Mesothelial cell of epicardium (in vitro differentiated cells): ENCODE data around the gene PANK1. TPM values are rescaled to one million over a fixed set of nuclear protein-coding genes. Genes with fewer than 3 reads are reported as not detected.

Experiments
- DNase-seq, 2 experiments: peaks; one replicate each; pipeline ENCODE4 v3.0.0; 2021; ENCODE audit warnings: low spot score in 2 of 2; ENCODE audit not compliant: unreplicated experiment in 2 of 2
- H3K27ac Mint-ChIP-seq: 2 replicates; pipeline ENCODE4 v1.8.0; 2021; ENCODE audit warnings: mixed read lengths
- H3K27me3 Mint-ChIP-seq: 2 replicates; pipeline ENCODE4 v1.8.0; 2021; ENCODE audit warnings: low read depth, mixed read lengths
- H3K36me3 Mint-ChIP-seq: 2 replicates; pipeline ENCODE4 v1.8.0; 2021; ENCODE audit warnings: mixed read lengths
- H3K4me1 Mint-ChIP-seq: 2 replicates; pipeline ENCODE4 v1.8.0; 2021; ENCODE audit warnings: mixed read lengths
- H3K4me3 Mint-ChIP-seq: 2 replicates; pipeline ENCODE4 v1.8.0; 2021; ENCODE audit warnings: mild to moderate bottlenecking, moderate library complexity, mixed read lengths
- H3K9me3 Mint-ChIP-seq: 2 replicates; pipeline ENCODE4 v1.8.0; 2021; ENCODE audit warnings: mixed read lengths
- total RNA-seq: library from RNA; stranded (reverse); gene quantifications from 3 replicates; pipeline ENCODE4 v1.2.1, GENCODE V29; 2021
- TF ChIP-seq, protein P1 (sequence below): fragments of 200-600 bp; sonication (generic); IDR thresholded peaks from one replicate; pipeline ENCODE4 v1.5.0; 2021; ENCODE audit warnings: antibody characterized with exemption; ENCODE audit not compliant: unreplicated experiment

Gene PANK1
- total RNA-seq, 1 donor from 2014 or later: 27.2 TPM

DNA sequence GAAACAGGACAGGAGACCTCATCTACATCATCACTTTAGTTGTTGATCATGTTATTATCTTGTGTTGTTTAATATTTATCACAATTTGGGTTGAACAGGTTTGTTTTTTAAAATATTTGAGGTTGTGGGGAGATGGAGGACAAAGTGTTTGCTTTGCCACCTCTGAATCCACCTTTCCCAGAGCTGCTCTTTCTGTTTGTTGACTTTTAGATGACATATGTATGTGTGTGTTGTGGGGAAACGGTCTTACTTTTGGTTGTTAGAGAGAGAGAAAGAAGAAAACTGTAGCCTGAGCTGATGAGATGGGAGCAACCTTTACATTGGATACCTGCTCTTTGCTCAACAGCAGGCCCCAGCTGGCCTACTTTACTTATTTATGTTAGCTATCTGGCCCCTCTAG, 90.6 kb downstream of the PANK1 start:
- H3K27me3 Mint-ChIP-seq: no peaks in the 10 kb centered on the region

DNA sequence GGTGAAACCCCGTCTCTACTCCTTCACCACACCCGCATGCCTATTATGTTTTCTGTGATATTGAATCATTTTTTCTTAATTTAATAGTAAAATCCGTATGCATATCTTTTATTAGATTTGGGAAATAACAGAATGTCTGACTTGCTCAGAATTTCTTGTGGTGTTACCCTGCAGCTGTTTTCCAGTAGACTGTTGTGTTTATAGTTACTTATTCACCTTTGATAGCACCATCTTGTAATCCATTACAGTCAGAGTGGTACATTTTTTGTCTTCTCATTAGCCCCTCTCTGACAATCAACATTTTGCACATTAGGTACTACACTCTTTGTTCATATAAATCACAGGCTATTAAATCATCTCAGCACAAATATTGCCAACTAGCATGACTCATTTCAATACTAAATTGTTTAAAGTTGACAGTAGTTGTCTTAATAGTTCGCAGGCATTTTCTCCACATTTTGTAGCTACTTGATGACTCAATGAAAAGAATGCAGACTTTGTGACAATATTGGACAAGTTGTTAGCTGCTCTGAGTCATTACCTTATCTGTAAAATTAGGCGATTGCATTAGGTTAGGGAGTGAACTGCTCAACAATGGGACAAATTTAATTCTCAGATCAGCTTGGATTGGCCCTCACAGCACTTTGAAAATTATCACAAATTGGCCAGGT, 91.8 kb downstream of the PANK1 start:
- H3K27me3 Mint-ChIP-seq: no peaks in the 10 kb centered on the region
- H3K4me3 Mint-ChIP-seq: no peak overlapping the region
- DNase-seq: no peak
- H3K9me3 Mint-ChIP-seq: peaks cover 4% of the 10 kb centered on the region
- H3K4me1 Mint-ChIP-seq: peaks cover 7% of the 10 kb centered on the region
- H3K36me3 Mint-ChIP-seq: no peaks in the 10 kb centered on the region
- peak overlapping the region; percentile 0 for H3K27ac Mint-ChIP-seq
- TF ChIP-seq, protein P1, sequence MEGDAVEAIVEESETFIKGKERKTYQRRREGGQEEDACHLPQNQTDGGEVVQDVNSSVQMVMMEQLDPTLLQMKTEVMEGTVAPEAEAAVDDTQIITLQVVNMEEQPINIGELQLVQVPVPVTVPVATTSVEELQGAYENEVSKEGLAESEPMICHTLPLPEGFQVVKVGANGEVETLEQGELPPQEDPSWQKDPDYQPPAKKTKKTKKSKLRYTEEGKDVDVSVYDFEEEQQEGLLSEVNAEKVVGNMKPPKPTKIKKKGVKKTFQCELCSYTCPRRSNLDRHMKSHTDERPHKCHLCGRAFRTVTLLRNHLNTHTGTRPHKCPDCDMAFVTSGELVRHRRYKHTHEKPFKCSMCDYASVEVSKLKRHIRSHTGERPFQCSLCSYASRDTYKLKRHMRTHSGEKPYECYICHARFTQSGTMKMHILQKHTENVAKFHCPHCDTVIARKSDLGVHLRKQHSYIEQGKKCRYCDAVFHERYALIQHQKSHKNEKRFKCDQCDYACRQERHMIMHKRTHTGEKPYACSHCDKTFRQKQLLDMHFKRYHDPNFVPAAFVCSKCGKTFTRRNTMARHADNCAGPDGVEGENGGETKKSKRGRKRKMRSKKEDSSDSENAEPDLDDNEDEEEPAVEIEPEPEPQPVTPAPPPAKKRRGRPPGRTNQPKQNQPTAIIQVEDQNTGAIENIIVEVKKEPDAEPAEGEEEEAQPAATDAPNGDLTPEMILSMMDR: no peak

More for the DNA sequence above, 90.6 kb downstream of the PANK1 start:
- DNase-seq: no peak
- Mint-ChIP-seq H3K4me1 (no peaks in the 10 kb centered on the region), H3K4me3 (no peak overlapping the region), H3K9me3 (peaks cover 4% of the 10 kb centered on the region), H3K36me3 (no peaks in the 10 kb centered on the region), H3K27ac (no peak overlapping the region)
- TF ChIP-seq, protein P1: no peak

DNA sequence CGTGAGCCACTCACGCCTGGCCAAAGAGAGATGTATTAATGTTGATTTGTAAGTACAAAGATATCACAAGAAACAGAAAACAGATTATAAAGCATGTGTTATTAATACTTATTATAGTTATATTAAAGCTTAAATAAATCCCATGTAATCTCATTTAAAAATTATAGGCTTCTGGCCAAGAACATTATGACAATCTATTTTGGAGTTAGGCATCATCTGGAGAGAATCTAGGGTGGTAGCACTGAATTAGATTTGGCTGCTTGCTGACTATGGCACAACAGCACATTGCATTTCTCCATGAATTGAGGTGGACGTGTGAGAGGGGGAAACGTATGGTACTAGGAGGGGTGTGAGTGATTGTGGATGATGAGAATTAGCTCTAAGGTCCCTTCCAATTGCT, 92.8 kb downstream of the PANK1 start:
- Mint-ChIP-seq H3K27ac (no peak overlapping the region), H3K27me3 (no peaks in the 10 kb centered on the region), H3K4me3 (no peak overlapping the region), H3K36me3 (no peaks in the 10 kb centered on the region), H3K9me3 (peaks cover 4% of the 10 kb centered on the region), H3K4me1 (peaks cover 7% of the 10 kb centered on the region)
- TF ChIP-seq, protein P1: no peak
- no peak for DNase-seq

DNA sequence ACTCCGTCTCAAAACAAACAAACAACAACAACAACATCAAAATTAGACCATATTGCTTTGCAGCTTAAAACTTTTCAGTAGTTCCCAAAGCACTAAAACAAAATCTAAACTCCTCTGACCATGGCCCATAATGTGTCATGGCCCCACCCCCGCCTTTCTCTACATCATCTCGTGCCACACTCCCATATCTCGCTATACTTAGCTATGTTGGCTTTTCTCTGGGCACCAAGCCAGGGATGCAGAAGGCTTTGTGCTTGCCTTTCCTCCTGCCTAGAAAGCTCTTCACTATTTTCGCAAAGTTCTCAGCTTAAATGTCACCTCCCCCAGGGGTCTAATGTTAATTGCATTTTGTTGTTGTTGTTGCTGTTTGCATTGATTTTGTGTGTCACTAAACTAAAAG, 94.5 kb downstream of the PANK1 start:
- Mint-ChIP-seq H3K27ac (no peak overlapping the region), H3K36me3 (no peaks in the 10 kb centered on the region), H3K4me1 (peaks cover 7% of the 10 kb centered on the region), H3K27me3 (no peaks in the 10 kb centered on the region), H3K9me3 (peaks cover 12% of the 10 kb centered on the region), H3K4me3 (no peak overlapping the region)
- DNase-seq: no peak
- TF ChIP-seq, protein P1: no peak

DNA sequence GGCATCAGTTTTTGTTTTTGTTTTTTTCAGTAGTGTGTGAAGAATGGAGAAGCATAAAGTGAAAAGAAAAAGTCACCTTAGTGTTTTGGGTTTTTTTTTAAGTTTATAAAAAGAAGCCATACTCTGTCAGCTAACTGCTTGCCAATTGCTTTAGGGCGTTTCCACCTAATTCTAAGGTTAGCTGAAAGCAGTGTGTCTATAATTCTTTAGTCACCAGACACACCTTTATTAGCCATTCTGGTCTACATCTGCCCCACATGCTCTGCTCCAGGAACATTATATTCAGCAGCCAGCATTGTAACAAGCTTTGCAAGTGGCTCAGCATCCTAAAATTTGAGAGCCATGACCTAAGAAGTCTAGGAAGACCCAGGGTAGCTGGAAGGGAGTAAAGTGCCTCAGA, 95.5 kb downstream of the PANK1 start:
- no peak overlapping the region for H3K27ac Mint-ChIP-seq
- peaks cover 7% of the 10 kb centered on the region for H3K4me1 Mint-ChIP-seq
- H3K9me3 Mint-ChIP-seq: peaks cover 15% of the 10 kb centered on the region

More for the DNA sequence above, 95.5 kb downstream of the PANK1 start:
- TF ChIP-seq, protein P1: no peak
- Mint-ChIP-seq H3K4me3 (no peak overlapping the region), H3K27me3 (no peaks in the 10 kb centered on the region), H3K36me3 (no peaks in the 10 kb centered on the region)
- no peak for DNase-seq
